Sciatic nerve (tissue), 2 donors: Measurements from ENCODE around the gene NOL6. TPM values are rescaled to one million over a fixed set of nuclear protein-coding genes. Genes with fewer than 3 reads are reported as not detected.
A peak's percentile ranks its signal among the peaks of the same experiment; 100 is the strongest.
"Not testable (repeated sequence)": the region's sequence is repeated elsewhere in the genome, so short reads cannot be mapped to it uniquely, and the experiment has no call there.

Experiments
- ATAC-seq: fragments of 200-7000 bp; cut with Tn5 transposase; one replicate; pipeline ENCODE4 v1.9.1; 2020; ENCODE audit warnings: mild to moderate bottlenecking, moderate library complexity
- DNase-seq: peaks from one replicate; pipeline ENCODE4 v3.0.0-alpha.2; 2020; ENCODE audit warnings: low spot score
- intact Hi-C: fragments of 100-400 bp; cut with DNase I; formaldehyde crosslinking; loops from one replicate; pipeline ENCODE4 v1.14.2; 2022
- total RNA-seq: library from RNA; stranded (reverse); fragmentation: NEBNext Ultra II Directional; extraction: Animal tissue kit (Norgen Biotek cat#: 25700); gene quantifications from one replicate; pipeline ENCODE4 v1.2.1, GENCODE V29; 2021
- donor health status: DM: no; HTN: no; CAD: no.
- donor health status: DM: no; HTN: no; CAD: no.

Gene NOL6
- total RNA-seq: 26.0 TPM

GRCh38 chr9:33473643-33474352, at the start of gene NOL6:
Gene NOL6, minus strand, starts transcription at chr9:33473924. Its CDS starts 82 bp downstream, at chr9:33473842.
- intact Hi-C loops: no loop called here
- peak; percentile 100 for ATAC-seq
- peak; percentile 98 for DNase-seq

GRCh38 chr9:33521861-33522260, 48.1 kb upstream of the NOL6 start:
- DNase-seq: not testable (repeated sequence)

GRCh38 chr9:33517934-33518577, 44.3 kb upstream of the NOL6 start:
- DNase-seq, intact Hi-C loops, ATAC-seq: not testable (repeated sequence)

More at GRCh38 chr9:33521861-33522260, 48.1 kb upstream of the NOL6 start:
- intact Hi-C loops, ATAC-seq: not testable (repeated sequence)

GRCh38 chr9:33517373-33517772, 43.6 kb upstream of the NOL6 start:
- DNase-seq (no peak), ATAC-seq (peak; percentile 56)
- intact Hi-C loops: no loop called here

- intact Hi-C loops: not testable (repeated sequence)
Measured at GRCh38 chr9:33516397-33516796, 42.7 kb upstream of the NOL6 start.

GRCh38 chr9:33515342-33515995, 41.7 kb upstream of the NOL6 start:
- intact Hi-C loops, DNase-seq, ATAC-seq: not testable (repeated sequence)

More at GRCh38 chr9:33516397-33516796, 42.7 kb upstream of the NOL6 start:
- not testable (repeated sequence) for DNase-seq, ATAC-seq

GRCh38 chr9:33512535-33512934, 38.8 kb upstream of the NOL6 start:
- intact Hi-C loops, ATAC-seq, DNase-seq: not testable (repeated sequence)

GRCh38 chr9:33511184-33511517, 37.4 kb upstream of the NOL6 start:
- intact Hi-C loops, DNase-seq, ATAC-seq: not testable (repeated sequence)

GRCh38 chr9:33510262-33511183, 36.8 kb upstream of the NOL6 start:
- DNase-seq: peak; percentile 76
- intact Hi-C loops: no loop called here

GRCh38 chr9:33506626-33507370, 33.1 kb upstream of the NOL6 start:
- intact Hi-C loops: no loop called here

More at GRCh38 chr9:33510262-33511183, 36.8 kb upstream of the NOL6 start:
- peak; percentile 94 for ATAC-seq

GRCh38 chr9:33498387-33498786, 24.7 kb upstream of the NOL6 start:
- intact Hi-C loops: no loop called here
- DNase-seq (no peak), ATAC-seq (no peak)

More at GRCh38 chr9:33506626-33507370, 33.1 kb upstream of the NOL6 start:
- ATAC-seq (no peak), DNase-seq (no peak)

- not testable (repeated sequence) for DNase-seq
Measured at GRCh38 chr9:33493819-33494218, 20.1 kb upstream of the NOL6 start.

GRCh38 chr9:33489066-33489465, 15.3 kb upstream of the NOL6 start:
- intact Hi-C loops: no loop called here
- no peak for ATAC-seq
- DNase-seq: no peak

More at GRCh38 chr9:33493819-33494218, 20.1 kb upstream of the NOL6 start:
- intact Hi-C loops, ATAC-seq: not testable (repeated sequence)

- DNase-seq, intact Hi-C loops, ATAC-seq: not testable (repeated sequence)
Measured at GRCh38 chr9:33485312-33485711, 11.6 kb upstream of the NOL6 start.

GRCh38 chr9:33480976-33481375, 7.3 kb upstream of the NOL6 start:
- ATAC-seq: no peak
- DNase-seq: no peak
- intact Hi-C loops: no loop called here

- DNase-seq (no peak), ATAC-seq (no peak)
- intact Hi-C loops: no loop called here
Measured at GRCh38 chr9:33480106-33480505, 6.4 kb upstream of the NOL6 start.

GRCh38 chr9:33476503-33476902, 2.8 kb upstream of the NOL6 start:
- no peak for DNase-seq
- ATAC-seq: no peak
- intact Hi-C loops: no loop called here

- ATAC-seq (no peak), DNase-seq (no peak)
- intact Hi-C loops: no loop called here
Measured at GRCh38 chr9:33475357-33475756, 1.6 kb upstream of the NOL6 start.
